Skeletal muscle satellite cell (primary cell): Measurements from ENCODE around the gene LRRK1.

Experiments used
- H3K27me3 ChIP-seq: 2 replicates; pipeline ENCODE4 v1.7.0; 2013; ENCODE audit warnings: low read length; ENCODE audit not compliant: control insufficient read depth, insufficient read depth
- H3K36me3 ChIP-seq: 2 replicates; pipeline ENCODE4 v1.7.0; 2013; ENCODE audit warnings: mild to moderate bottlenecking, control low read depth, low read length; ENCODE audit not compliant: insufficient read depth
- H3K4me1 ChIP-seq: 2 replicates; pipeline ENCODE4 v1.7.0; 2013; ENCODE audit warnings: low read length; ENCODE audit not compliant: control insufficient read depth, insufficient read depth
- H3K4me2 ChIP-seq: 2 replicates; pipeline ENCODE4 v1.7.0; 2013; ENCODE audit warnings: mild to moderate bottlenecking, low read length
- H3K4me3 ChIP-seq: 2 replicates; pipeline ENCODE4 v1.7.0; 2013; ENCODE audit warnings: low read length
- H3K9ac ChIP-seq: 2 replicates; pipeline ENCODE4 v1.7.0; 2013; ENCODE audit warnings: mild to moderate bottlenecking, low read depth, low read length, moderate library complexity
- H3K9me3 ChIP-seq: replicated peaks from 2 replicates; pipeline ENCODE4 v1.7.0; 2013; ENCODE audit warnings: mild to moderate bottlenecking, control low read depth, low read length

The LRRK1 gene

GRCh38 chr15:101031213-101031612 is 112.1 kb downstream of the LRRK1 start:
- Histone ChIP-seq H3K4me3 (no peak overlapping the region), H3K9me3 (no peaks in the 10 kb centered on the region), H3K9ac (no peak overlapping the region), H3K4me2 (no peak overlapping the region), H3K4me1 (no peaks in the 10 kb centered on the region), H3K36me3 (peaks cover 10% of the 10 kb centered on the region), H3K27me3 (no peaks in the 10 kb centered on the region)

- Histone ChIP-seq H3K4me3 (no peak overlapping the region), H3K27me3 (no peaks in the 10 kb centered on the region), H3K9ac (no peak overlapping the region), H3K36me3 (peaks cover 5% of the 10 kb centered on the region), H3K9me3 (no peaks in the 10 kb centered on the region), H3K4me1 (no peaks in the 10 kb centered on the region), H3K4me2 (no peak overlapping the region)
Observed at GRCh38 chr15:101033801-101034200, 114.6 kb downstream of the LRRK1 start.

- H3K9ac ChIP-seq: no peak overlapping the region
- peaks cover 5% of the 10 kb centered on the region for H3K36me3 ChIP-seq
- no peaks in the 10 kb centered on the region for H3K4me1 ChIP-seq
- no peaks in the 10 kb centered on the region for H3K27me3 ChIP-seq
- no peak overlapping the region for H3K4me2 ChIP-seq
- no peaks in the 10 kb centered on the region for H3K9me3 ChIP-seq
- no peak overlapping the region for H3K4me3 ChIP-seq
Observed at GRCh38 chr15:101035611-101036010, 116.5 kb downstream of the LRRK1 start.

GRCh38 chr15:101036189-101036588 is 117.0 kb downstream of the LRRK1 start:
- no peaks in the 10 kb centered on the region for H3K9me3 ChIP-seq
- H3K27me3 ChIP-seq: no peaks in the 10 kb centered on the region
- H3K9ac ChIP-seq: no peak overlapping the region
- no peak overlapping the region for H3K4me3 ChIP-seq
- no peaks in the 10 kb centered on the region for H3K4me1 ChIP-seq
- no peak overlapping the region for H3K4me2 ChIP-seq
- H3K36me3 ChIP-seq: no peaks in the 10 kb centered on the region

- Histone ChIP-seq H3K4me3 (no peak overlapping the region), H3K4me1 (no peaks in the 10 kb centered on the region), H3K27me3 (no peaks in the 10 kb centered on the region), H3K36me3 (no peaks in the 10 kb centered on the region), H3K9me3 (no peaks in the 10 kb centered on the region), H3K4me2 (no peak overlapping the region), H3K9ac (no peak overlapping the region)
Observed at GRCh38 chr15:101037090-101037830, 118.1 kb downstream of the LRRK1 start.

GRCh38 chr15:101038327-101039003 is 119.3 kb downstream of the LRRK1 start:
- Histone ChIP-seq H3K4me3 (no peak overlapping the region), H3K4me1 (no peaks in the 10 kb centered on the region), H3K9me3 (no peaks in the 10 kb centered on the region), H3K36me3 (no peaks in the 10 kb centered on the region), H3K9ac (no peak overlapping the region), H3K4me2 (no peak overlapping the region), H3K27me3 (no peaks in the 10 kb centered on the region)

GRCh38 chr15:101039461-101039860 is 120.3 kb downstream of the LRRK1 start:
- Histone ChIP-seq H3K9me3 (no peaks in the 10 kb centered on the region), H3K9ac (no peak overlapping the region), H3K36me3 (no peaks in the 10 kb centered on the region), H3K4me1 (no peaks in the 10 kb centered on the region), H3K4me3 (no peak overlapping the region), H3K27me3 (no peaks in the 10 kb centered on the region), H3K4me2 (no peak overlapping the region)

- Histone ChIP-seq H3K9ac (no peak overlapping the region), H3K4me3 (no peak overlapping the region), H3K4me1 (no peaks in the 10 kb centered on the region), H3K9me3 (no peaks in the 10 kb centered on the region), H3K4me2 (no peak overlapping the region), H3K36me3 (no peaks in the 10 kb centered on the region), H3K27me3 (no peaks in the 10 kb centered on the region)
Observed at GRCh38 chr15:101042320-101042719, 123.2 kb downstream of the LRRK1 start.

GRCh38 chr15:101043011-101043410 is 123.9 kb downstream of the LRRK1 start:
- H3K4me2 ChIP-seq: no peak overlapping the region
- H3K4me1 ChIP-seq: no peaks in the 10 kb centered on the region
- no peaks in the 10 kb centered on the region for H3K36me3 ChIP-seq
- H3K4me3 ChIP-seq: no peak overlapping the region
- no peaks in the 10 kb centered on the region for H3K27me3 ChIP-seq
- no peaks in the 10 kb centered on the region for H3K9me3 ChIP-seq
- H3K9ac ChIP-seq: no peak overlapping the region

GRCh38 chr15:101043911-101044624 is 124.9 kb downstream of the LRRK1 start:
- Histone ChIP-seq H3K27me3 (no peaks in the 10 kb centered on the region), H3K4me3 (no peak overlapping the region), H3K4me2 (no peak overlapping the region), H3K4me1 (no peaks in the 10 kb centered on the region), H3K9me3 (no peaks in the 10 kb centered on the region), H3K9ac (no peak overlapping the region), H3K36me3 (no peaks in the 10 kb centered on the region)

GRCh38 chr15:101044625-101045235 is 125.6 kb downstream of the LRRK1 start:
- Histone ChIP-seq H3K36me3 (no peaks in the 10 kb centered on the region), H3K4me1 (no peaks in the 10 kb centered on the region), H3K9ac (no peak overlapping the region), H3K27me3 (no peaks in the 10 kb centered on the region), H3K4me2 (no peak overlapping the region), H3K9me3 (no peaks in the 10 kb centered on the region), H3K4me3 (no peak overlapping the region)
